SK-N-SH (cell line): ENCODE data around the gene ITIH2.

Experiments used
- CTCF ChIP-seq: fragments of 200-600 bp; sonication (generic); IDR thresholded peaks from 2 replicates; pipeline ENCODE4 v1.6.1; 2017; ENCODE audit warnings: antibody characterized with exemption, mild to moderate bottlenecking, moderate library complexity
- POLR2AphosphoS5 ChIP-seq: IDR thresholded peaks from 2 replicates; pipeline ENCODE4 v1.6.1; 2012; ENCODE audit warnings: low read depth, low read length

GRCh38 chr10:7696545-7696944, 6.6 kb upstream of the ITIH2 start:
- TF ChIP-seq POLR2AphosphoS5, result no peak
- no peak for TF ChIP-seq CTCF
